ENCODE measurements around the gene CARS2.

DNA sequence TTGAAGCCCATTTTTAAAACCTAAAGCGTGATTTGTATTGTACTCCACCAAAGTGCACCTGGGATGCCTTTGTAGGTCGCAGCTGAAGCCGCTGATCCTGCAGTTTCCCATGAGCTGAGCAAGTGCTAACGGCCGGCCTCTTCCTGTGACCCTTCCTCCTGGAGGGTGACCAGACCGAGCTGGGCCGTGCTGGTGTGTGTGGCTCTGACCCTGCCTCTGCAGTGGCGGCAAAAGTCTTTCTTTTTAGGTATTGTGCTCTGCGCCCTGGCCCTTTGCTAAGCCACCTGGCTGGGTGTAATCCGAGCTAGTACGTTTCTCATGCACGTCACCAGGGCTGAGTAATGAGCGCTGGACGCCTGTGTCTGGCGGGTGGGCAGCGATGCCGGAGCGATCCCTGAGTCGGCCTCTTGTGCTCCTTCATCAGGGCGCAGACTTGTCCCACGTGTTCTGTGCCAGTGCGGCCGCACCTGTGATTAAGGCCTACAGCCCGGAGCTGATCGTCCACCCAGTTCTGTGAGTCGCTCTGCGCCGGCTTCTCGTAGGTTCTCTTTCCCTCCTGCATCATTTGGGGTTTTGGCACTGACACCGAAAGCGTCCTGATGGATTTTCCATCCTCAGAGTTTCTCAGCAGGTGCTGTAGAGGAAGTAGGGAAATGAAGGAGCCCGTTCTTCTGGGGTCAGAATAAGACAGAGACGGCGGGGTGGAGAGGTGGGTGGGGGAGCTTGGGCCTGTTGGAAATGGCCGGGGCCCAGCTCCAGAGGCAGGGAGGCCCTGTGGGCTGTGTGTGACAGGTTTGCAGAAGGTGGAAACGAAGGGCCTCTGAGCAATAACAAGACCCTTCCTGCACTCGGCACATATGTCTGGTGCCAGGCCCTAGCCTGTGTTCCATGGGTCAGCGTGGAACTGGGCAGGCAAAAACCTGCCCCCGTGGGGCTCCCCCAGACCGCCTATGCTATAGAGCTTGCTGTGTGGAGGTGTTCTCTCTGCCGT is 80.9 kb downstream of the CARS2 start:
- TF ChIP-seq GATA2 (IDR thresholded peaks at IDR 0.05; ENCODE audit: low read depth, low read length): no peak
- no peak for TF ChIP-seq GATA3 (IDR thresholded peaks at IDR 0.05; ENCODE audit: low read depth, low read length)
